ENCODE data around the gene REN. TPM values are rescaled to one million over a fixed set of nuclear protein-coding genes. Genes with fewer than 3 reads are reported as not detected.

The REN gene
- total and polyA plus RNA-seq, 7 donors = not detected

DNA sequence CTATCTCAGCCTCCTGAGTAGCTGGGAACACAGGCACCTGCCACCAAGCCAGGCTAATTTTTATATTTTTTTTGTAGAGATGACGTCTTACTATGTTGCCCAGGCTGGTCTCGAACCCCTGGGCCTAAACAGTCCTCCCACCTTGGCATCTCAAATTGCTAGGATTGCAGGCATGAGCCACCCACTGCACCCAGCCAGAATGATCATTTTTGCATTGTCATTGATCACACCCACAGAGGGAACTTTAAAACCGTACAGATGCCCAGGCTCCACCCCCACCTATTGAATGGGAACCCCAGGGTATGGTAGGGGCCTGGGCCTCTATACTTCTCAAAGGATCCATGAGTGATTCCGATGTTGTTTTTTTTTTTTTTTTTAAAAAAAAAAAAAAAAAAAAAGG, 51.0 kb downstream of the REN start:
- Histone ChIP-seq H3K36me3 (ENCODE audit: insufficient read depth in 1 of 2, low read depth in 1 of 2) (peaks cover 0 to 53% of the 10 kb centered on the region in 2 donors), H3K27ac (no peak overlapping the region), H3K4me3 (no peak overlapping the region), H3K27me3 (ENCODE audit: insufficient read depth in 3 of 3, low read length in 2 of 3) (no peaks in the 10 kb centered on the region), H3K9me3 (no peaks in the 10 kb centered on the region), H3K4me1 (peaks cover 9% of the 10 kb centered on the region)
- 86 to 93% (median 87%) methylated on average over 4 of the region's 4 CpGs for whole genome bisulfite sequencing, 3 donors
- DNase-seq (no peak), ATAC-seq (no peak)
- intact Hi-C loops (cut with DNase I) = no loop called here
- TF ChIP-seq, protein P1, sequence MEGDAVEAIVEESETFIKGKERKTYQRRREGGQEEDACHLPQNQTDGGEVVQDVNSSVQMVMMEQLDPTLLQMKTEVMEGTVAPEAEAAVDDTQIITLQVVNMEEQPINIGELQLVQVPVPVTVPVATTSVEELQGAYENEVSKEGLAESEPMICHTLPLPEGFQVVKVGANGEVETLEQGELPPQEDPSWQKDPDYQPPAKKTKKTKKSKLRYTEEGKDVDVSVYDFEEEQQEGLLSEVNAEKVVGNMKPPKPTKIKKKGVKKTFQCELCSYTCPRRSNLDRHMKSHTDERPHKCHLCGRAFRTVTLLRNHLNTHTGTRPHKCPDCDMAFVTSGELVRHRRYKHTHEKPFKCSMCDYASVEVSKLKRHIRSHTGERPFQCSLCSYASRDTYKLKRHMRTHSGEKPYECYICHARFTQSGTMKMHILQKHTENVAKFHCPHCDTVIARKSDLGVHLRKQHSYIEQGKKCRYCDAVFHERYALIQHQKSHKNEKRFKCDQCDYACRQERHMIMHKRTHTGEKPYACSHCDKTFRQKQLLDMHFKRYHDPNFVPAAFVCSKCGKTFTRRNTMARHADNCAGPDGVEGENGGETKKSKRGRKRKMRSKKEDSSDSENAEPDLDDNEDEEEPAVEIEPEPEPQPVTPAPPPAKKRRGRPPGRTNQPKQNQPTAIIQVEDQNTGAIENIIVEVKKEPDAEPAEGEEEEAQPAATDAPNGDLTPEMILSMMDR (IDR thresholded peaks at IDR 0.05) = no peak

GRCh38 chr1:204114606-204115005, 51.5 kb downstream of the REN start:
- 87 to 94% (median 89%) methylated on average over 4 of the region's 4 CpGs for WGBS, 3 donors

DNA sequence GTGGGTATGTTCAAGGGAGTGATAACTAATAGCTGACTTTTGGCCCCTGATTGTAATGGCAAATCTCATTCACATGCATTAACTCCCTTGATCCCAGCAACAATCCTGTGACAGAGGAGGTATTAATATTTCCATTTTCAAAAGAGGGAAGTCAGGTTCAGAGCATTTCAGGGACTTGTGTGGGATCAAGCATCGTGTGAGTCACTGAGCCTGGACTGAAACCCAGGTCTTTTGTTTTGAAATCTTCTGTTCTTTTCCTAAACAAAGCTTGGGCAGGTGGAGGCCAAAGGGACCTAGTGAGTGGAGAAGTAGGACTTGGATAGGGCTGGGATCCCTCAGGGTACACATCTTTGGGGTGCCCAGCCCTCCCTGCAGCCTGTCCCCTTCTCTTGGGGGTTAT, 52.2 kb downstream of the REN start:
- 56 to 77% (median 70%) methylated on average over 1 of the region's 1 CpG for WGBS, 3 donors
- Histone ChIP-seq H3K9me3 (no peaks in the 10 kb centered on the region), H3K27me3 (ENCODE audit: insufficient read depth in 3 of 3, low read length in 2 of 3) (no peaks in the 10 kb centered on the region), H3K27ac (no peak overlapping the region), H3K4me3 (no peak overlapping the region), H3K36me3 (ENCODE audit: insufficient read depth in 1 of 2, low read depth in 1 of 2) (peaks cover 0 to 41% of the 10 kb centered on the region in 2 donors), H3K4me1 (peaks cover 13% of the 10 kb centered on the region)
- intact Hi-C loops (cut with DNase I) = no loop called here
- DNase-seq = no peak
- no peak for ATAC-seq
- TF ChIP-seq, protein P1 (IDR thresholded peaks at IDR 0.05) = no peak

More at GRCh38 chr1:204114606-204115005, 51.5 kb downstream of the REN start:
- ATAC-seq (no peak), DNase-seq (no peak)
- H3K27me3 ChIP-seq (ENCODE audit: insufficient read depth in 3 of 3, low read length in 2 of 3) = no peaks in the 10 kb centered on the region
- no peak overlapping the region for H3K27ac ChIP-seq
- no peaks in the 10 kb centered on the region for H3K9me3 ChIP-seq
- no peak overlapping the region for H3K4me3 ChIP-seq
- peaks cover 9% of the 10 kb centered on the region for H3K4me1 ChIP-seq
- TF ChIP-seq, protein P1 (IDR thresholded peaks at IDR 0.05) = no peak
- peaks cover 0 to 48% of the 10 kb centered on the region in 2 donors for H3K36me3 ChIP-seq (ENCODE audit: insufficient read depth in 1 of 2, low read depth in 1 of 2)
- intact Hi-C loops (cut with DNase I) = no loop called here

DNA sequence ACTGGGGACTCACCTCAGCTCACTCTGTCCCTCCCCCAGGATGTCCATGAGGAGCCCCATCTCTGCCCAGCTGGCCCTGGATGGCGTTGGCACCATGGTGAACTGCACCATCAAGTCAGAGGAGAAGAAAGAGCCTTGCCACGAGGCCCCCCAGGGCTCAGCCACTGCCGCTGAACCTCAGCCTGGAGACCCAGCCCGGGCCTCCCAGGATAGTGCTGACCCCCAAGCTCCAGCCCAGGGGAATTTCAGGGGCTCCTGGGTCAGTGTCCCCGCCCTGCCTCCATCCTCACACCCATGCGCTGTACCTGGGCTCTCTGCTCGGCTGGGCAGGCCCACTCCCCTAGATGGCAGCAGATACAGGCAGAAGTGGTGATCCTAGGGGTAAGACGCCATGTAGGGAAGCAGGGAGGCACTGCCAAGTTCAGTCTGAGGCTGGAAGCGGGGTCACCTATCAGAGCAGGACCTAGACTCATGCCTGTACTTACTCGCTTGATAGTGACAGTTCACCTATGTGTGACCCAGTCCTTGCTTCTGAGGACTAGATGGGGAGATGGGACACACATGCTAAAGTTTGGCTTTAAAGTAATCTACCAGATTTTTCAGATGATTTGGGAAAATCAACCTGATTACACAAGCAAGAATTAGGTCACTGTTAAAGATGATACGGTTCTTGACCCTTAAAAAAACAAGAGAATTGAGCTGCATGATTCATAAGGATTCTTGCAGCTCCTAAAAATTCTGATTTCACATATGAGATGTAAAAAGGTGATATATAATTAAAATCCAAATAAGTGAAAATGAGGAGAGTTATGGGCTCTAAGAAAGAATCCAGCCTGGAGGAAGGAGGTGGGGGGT, 53.0 kb downstream of the REN start:
- DNase-seq (no peak), ATAC-seq (no peak)
- H3K36me3 ChIP-seq (ENCODE audit: insufficient read depth in 1 of 2, low read depth in 1 of 2) = peaks cover 0 to 33% of the 10 kb centered on the region in 2 donors
- 84 to 88% (median 87%) methylated on average over 11 of the region's 11 CpGs for WGBS, 3 donors
- peaks cover 18% of the 10 kb centered on the region for H3K4me1 ChIP-seq
- intact Hi-C loops (cut with DNase I) = no loop called here
- no peak overlapping the region for H3K4me3 ChIP-seq
- H3K27ac ChIP-seq = no peak overlapping the region
- no peaks in the 10 kb centered on the region for H3K9me3 ChIP-seq
- H3K27me3 ChIP-seq (ENCODE audit: insufficient read depth in 3 of 3, low read length in 2 of 3) = no peaks in the 10 kb centered on the region
- TF ChIP-seq, protein P1 (IDR thresholded peaks at IDR 0.05) = no peak

Measured in psoas muscle (tissue), 8 donors.